ENCODE measurements around the gene JARID2.

The JARID2 gene

DNA sequence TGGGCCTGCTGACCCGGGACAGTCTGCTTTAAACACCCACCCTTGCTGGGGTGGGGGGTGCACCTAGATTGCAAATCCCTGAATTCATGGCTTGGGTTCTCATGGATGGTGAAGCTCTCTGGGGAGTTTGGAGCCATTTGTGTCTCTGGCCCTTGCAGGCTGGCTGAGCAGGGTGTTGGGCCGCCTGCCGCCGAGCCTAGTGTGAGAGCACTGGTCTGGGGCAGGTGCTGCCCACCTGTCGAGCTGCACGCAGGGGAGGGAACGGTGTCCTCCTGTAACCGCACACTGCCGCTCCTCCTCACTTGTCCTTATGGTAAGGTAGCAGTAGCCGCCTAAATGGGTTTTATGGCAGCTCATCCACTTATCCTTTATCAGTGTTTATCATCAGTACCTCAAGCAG, 273.0 kb downstream of the JARID2 start:
- Histone ChIP-seq H3K4me1 (ENCODE audit: insufficient read depth, poor library complexity, severe bottlenecking) (no peaks in the 10 kb centered on the region), H3K9me3 (ENCODE audit: severe bottlenecking) (no peaks in the 10 kb centered on the region), H3K27me3 (ENCODE audit: insufficient read depth, poor library complexity, severe bottlenecking) (no peaks in the 10 kb centered on the region), H3K36me3 (ENCODE audit: low read depth) (peaks cover 22% of the 10 kb centered on the region), H3K27ac (ENCODE audit: poor library complexity, severe bottlenecking) (no peak overlapping the region), H3K4me3 (ENCODE audit: severe bottlenecking) (no peak overlapping the region)
- TF ChIP-seq, protein P1, sequence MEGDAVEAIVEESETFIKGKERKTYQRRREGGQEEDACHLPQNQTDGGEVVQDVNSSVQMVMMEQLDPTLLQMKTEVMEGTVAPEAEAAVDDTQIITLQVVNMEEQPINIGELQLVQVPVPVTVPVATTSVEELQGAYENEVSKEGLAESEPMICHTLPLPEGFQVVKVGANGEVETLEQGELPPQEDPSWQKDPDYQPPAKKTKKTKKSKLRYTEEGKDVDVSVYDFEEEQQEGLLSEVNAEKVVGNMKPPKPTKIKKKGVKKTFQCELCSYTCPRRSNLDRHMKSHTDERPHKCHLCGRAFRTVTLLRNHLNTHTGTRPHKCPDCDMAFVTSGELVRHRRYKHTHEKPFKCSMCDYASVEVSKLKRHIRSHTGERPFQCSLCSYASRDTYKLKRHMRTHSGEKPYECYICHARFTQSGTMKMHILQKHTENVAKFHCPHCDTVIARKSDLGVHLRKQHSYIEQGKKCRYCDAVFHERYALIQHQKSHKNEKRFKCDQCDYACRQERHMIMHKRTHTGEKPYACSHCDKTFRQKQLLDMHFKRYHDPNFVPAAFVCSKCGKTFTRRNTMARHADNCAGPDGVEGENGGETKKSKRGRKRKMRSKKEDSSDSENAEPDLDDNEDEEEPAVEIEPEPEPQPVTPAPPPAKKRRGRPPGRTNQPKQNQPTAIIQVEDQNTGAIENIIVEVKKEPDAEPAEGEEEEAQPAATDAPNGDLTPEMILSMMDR (IDR thresholded peaks at IDR 0.05; ENCODE audit: poor library complexity, severe bottlenecking) = no peak
- DNase-seq (ENCODE audit: low spot score) (no peak), ATAC-seq (ENCODE audit: low read depth) (no peak)

DNA sequence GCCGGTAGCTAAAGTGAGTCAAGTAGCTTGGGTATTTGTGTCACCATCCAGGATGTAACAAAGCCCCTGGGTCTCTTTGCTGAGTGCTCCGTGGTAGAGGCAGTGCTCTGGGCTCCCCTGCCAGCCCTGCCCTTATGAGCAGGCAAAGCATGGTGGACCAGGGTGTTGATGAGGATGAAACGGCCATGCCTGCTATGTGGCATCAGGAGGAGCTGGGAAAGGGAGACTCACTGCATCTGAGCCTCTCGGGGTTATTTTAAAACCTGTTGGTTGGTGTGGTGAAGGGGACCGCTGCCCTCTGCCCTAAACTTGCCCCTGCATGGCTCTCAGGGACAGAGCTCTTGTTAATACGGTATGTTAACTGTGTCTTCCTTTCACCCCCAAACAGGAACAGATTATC, 273.8 kb downstream of the JARID2 start:
- TF ChIP-seq, protein P1 (IDR thresholded peaks at IDR 0.05; ENCODE audit: poor library complexity, severe bottlenecking) = no peak
- no peak for DNase-seq (ENCODE audit: low spot score)
- Histone ChIP-seq H3K36me3 (ENCODE audit: low read depth) (peaks cover 22% of the 10 kb centered on the region), H3K27me3 (ENCODE audit: insufficient read depth, poor library complexity, severe bottlenecking) (no peaks in the 10 kb centered on the region), H3K9me3 (ENCODE audit: severe bottlenecking) (no peaks in the 10 kb centered on the region), H3K4me1 (ENCODE audit: insufficient read depth, poor library complexity, severe bottlenecking) (no peaks in the 10 kb centered on the region), H3K27ac (ENCODE audit: poor library complexity, severe bottlenecking) (no peak overlapping the region), H3K4me3 (ENCODE audit: severe bottlenecking) (no peak overlapping the region)
- no peak for ATAC-seq (ENCODE audit: low read depth)

DNA sequence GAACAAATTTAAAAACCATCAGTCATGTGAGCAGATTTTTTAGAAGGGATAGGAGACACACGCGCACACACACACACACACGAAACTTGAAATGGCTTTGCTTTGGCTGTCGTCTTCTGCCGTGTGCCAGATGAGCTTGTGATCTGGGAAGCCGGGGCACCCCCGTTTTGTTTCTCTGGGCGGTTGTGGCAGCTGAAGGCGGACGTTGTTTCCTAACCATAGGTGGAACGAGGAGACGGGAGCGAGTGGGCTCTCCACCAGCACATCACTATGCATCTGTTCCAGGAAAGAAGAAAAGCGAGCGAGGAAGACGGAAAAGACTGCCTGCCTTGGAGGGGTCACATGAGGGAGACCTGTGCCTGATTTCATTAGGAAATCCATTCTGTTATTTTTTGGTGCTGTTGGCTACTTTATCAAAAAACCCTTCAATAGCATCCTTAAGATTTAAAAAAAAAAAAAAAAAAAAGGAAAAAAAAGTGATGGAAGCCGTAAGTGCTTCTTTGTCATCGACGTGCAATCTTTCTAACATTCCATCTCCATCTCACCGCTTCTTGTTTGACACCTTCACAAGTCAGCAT, 274.8 kb downstream of the JARID2 start:
- ATAC-seq (ENCODE audit: low read depth) (no peak), DNase-seq (ENCODE audit: low spot score) (no peak)
- Histone ChIP-seq H3K9me3 (ENCODE audit: severe bottlenecking) (no peaks in the 10 kb centered on the region), H3K4me1 (ENCODE audit: insufficient read depth, poor library complexity, severe bottlenecking) (no peaks in the 10 kb centered on the region), H3K27me3 (ENCODE audit: insufficient read depth, poor library complexity, severe bottlenecking) (no peaks in the 10 kb centered on the region), H3K4me3 (ENCODE audit: severe bottlenecking) (no peak overlapping the region), H3K36me3 (ENCODE audit: low read depth) (peaks cover 22% of the 10 kb centered on the region), H3K27ac (ENCODE audit: poor library complexity, severe bottlenecking) (no peak overlapping the region)
- TF ChIP-seq, protein P1 (IDR thresholded peaks at IDR 0.05; ENCODE audit: poor library complexity, severe bottlenecking) = no peak

DNA sequence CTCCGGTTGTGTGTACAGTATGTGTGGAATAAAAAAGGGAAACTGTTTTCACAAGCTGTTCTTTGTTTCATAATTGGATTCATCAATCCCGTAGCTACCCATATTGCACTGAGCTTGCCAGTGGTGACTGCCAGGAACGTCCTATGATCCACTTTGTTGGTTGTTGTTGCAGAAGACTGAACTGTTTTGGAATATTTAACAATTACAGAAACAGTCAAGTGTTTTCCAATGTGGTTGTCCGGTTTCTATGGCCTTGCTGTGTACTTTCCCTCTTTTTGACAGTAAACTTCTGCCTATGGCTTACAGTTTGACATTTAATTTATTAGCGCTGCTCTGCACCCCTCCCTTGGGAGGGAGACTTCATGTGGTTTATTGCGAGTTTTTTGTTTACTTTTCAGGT, 275.7 kb downstream of the JARID2 start:
- Histone ChIP-seq H3K9me3 (ENCODE audit: severe bottlenecking) (no peaks in the 10 kb centered on the region), H3K27me3 (ENCODE audit: insufficient read depth, poor library complexity, severe bottlenecking) (no peaks in the 10 kb centered on the region), H3K4me1 (ENCODE audit: insufficient read depth, poor library complexity, severe bottlenecking) (no peaks in the 10 kb centered on the region), H3K36me3 (ENCODE audit: low read depth) (peaks cover 18% of the 10 kb centered on the region), H3K27ac (ENCODE audit: poor library complexity, severe bottlenecking) (no peak overlapping the region), H3K4me3 (ENCODE audit: severe bottlenecking) (no peak overlapping the region)
- DNase-seq (ENCODE audit: low spot score) (no peak), ATAC-seq (ENCODE audit: low read depth) (no peak)
- TF ChIP-seq, protein P1 (IDR thresholded peaks at IDR 0.05; ENCODE audit: poor library complexity, severe bottlenecking) = no peak

DNA sequence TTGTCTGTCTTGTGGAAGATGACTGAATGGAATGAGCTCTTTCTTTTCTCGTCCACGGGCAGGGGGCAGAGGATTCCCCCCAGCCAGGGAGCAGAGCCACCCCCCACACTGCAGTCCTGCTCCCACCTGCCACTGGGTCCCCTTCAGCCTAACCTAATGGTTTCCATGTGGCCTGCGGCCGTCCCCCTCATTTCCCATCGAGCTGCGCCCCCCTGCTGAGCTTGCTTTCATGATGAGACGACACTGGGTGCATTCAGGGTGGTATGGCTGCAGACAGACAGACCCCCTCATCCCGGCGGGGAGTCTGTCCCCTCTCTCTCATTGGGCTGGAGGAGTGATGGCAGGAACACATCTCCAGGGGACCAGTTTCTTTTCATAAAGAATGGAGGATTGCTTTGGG, 276.2 kb downstream of the JARID2 start:
- Histone ChIP-seq H3K27me3 (ENCODE audit: insufficient read depth, poor library complexity, severe bottlenecking) (no peaks in the 10 kb centered on the region), H3K36me3 (ENCODE audit: low read depth) (peaks cover 15% of the 10 kb centered on the region), H3K4me1 (ENCODE audit: insufficient read depth, poor library complexity, severe bottlenecking) (no peaks in the 10 kb centered on the region), H3K9me3 (ENCODE audit: severe bottlenecking) (no peaks in the 10 kb centered on the region), H3K27ac (ENCODE audit: poor library complexity, severe bottlenecking) (no peak overlapping the region), H3K4me3 (ENCODE audit: severe bottlenecking) (no peak overlapping the region)
- DNase-seq (ENCODE audit: low spot score) = no peak
- no peak for ATAC-seq (ENCODE audit: low read depth)
- TF ChIP-seq, protein P1 (IDR thresholded peaks at IDR 0.05; ENCODE audit: poor library complexity, severe bottlenecking) = no peak
